ENCODE measurements around the gene KLF11.
A peak's percentile ranks its signal among the peaks of the same experiment; 100 is the strongest.

KLF11 gene

DNA sequence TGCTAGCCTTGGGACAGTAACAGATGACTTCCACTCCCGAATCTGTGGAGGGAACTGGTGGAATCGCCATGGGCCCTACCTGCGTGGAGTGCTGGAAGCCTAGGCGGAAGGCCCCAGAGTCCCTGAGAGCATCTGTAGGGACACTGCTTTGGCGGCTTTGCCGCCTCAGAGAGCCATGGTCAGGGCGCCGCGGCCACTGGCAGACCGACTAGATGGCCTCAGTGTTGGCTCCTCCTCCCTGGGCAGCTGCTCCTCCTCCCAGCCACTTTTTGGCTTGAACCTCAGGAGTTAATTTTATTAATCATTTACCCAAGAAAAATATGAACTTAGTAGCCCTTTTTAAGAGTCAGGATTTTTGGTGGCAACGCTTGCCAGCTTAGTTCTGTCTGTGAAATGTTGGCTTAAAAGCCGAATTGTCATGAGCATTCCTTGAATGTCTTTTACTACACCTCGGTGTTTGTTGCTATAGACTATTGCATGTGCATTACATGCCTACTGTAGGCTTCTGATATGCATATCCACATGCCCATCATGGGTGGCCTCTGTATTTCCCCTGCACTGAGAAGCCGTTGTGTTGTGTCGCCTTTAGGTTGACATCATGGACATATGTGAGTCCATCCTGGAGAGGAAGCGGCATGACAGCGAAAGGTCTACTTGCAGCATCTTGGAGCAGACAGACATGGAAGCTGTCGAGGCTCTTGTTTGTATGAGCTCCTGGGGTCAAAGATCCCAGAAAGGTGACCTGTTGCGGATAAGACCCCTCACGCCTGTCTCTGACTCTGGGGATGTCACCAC, 2.4 kb downstream of the KLF11 start:
- Histone ChIP-seq H3K4me3 (ENCODE audit: low read length) (no peak overlapping the region), H3K79me2 (ENCODE audit: control insufficient read depth, insufficient read depth, low read length) (no peaks in the 10 kb centered on the region), H2BK15ac (replicated peaks; ENCODE audit: low read depth) (no peak overlapping the region), H4K8ac (ENCODE audit: low read depth, low read length) (no peak overlapping the region), H2BK120ac (ENCODE audit: low read depth, low read length) (no peak overlapping the region), H2AK5ac (ENCODE audit: low read length) (no peak overlapping the region), H4K5ac (ENCODE audit: low read length) (no peak overlapping the region), H3K27me3 (ENCODE audit: insufficient read depth, low read length, poor library complexity) (no peaks in the 10 kb centered on the region), H3K56ac (ENCODE audit: low read length) (no peak overlapping the region), H3K18ac (ENCODE audit: low read length) (no peak overlapping the region), H3K4ac (ENCODE audit: low read depth, low read length) (no peak overlapping the region), H3K27ac (ENCODE audit: low read depth, low read length) (no peak overlapping the region), H3K4me1 (ENCODE audit: control insufficient read depth, low read depth, low read length) (no peaks in the 10 kb centered on the region), H3K23ac (ENCODE audit: low read length) (no peak overlapping the region), H3K9ac (ENCODE audit: low read length) (no peak overlapping the region), H3K4me2 (ENCODE audit: low read length) (no peak overlapping the region), H3K36me3 (ENCODE audit: control insufficient read depth, insufficient read depth, low read length) (peaks cover 1% of the 10 kb centered on the region), H2BK5ac (ENCODE audit: low read length) (no peak overlapping the region), H3K79me1 (ENCODE audit: low read length) (no peaks in the 10 kb centered on the region)
- no peak for DNase-seq
- WGBS (ENCODE audit: extremely low coverage, insufficient coverage, low lambda C conversion rate) = no CpG with 5 or more reads among the region's 20 CpGs

DNA sequence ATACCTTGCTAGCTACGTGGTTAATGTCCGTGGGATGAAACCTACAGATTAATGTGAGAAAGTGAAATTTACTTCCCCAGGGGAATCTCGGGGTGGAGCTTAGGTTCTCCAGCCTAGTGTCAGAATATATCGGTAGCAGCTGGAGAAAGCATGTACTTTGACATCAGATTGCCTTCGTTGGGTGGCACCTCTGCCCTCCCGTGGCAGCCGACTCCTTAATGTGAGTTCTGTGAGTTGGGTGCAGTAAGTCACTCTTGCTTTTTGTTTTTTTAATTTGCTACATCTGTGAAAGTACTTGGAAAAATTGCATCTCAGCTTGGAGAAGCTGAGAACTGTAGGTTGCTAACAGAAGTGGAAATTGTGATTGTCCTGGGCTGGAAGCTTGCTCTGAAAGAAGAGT, 3.6 kb downstream of the KLF11 start:
- Histone ChIP-seq H3K4me3 (ENCODE audit: low read length) (no peak overlapping the region), H3K18ac (ENCODE audit: low read length) (no peak overlapping the region), H3K4me2 (ENCODE audit: low read length) (no peak overlapping the region), H3K4ac (ENCODE audit: low read depth, low read length) (no peak overlapping the region), H2AK5ac (ENCODE audit: low read length) (no peak overlapping the region), H2BK15ac (replicated peaks; ENCODE audit: low read depth) (no peak overlapping the region), H3K23ac (ENCODE audit: low read length) (no peak overlapping the region), H4K5ac (ENCODE audit: low read length) (no peak overlapping the region), H3K27me3 (ENCODE audit: insufficient read depth, low read length, poor library complexity) (no peaks in the 10 kb centered on the region), H2BK5ac (ENCODE audit: low read length) (no peak overlapping the region), H3K79me1 (ENCODE audit: low read length) (no peaks in the 10 kb centered on the region), H4K8ac (ENCODE audit: low read depth, low read length) (no peak overlapping the region), H3K4me1 (ENCODE audit: control insufficient read depth, low read depth, low read length) (no peaks in the 10 kb centered on the region), H3K36me3 (ENCODE audit: control insufficient read depth, insufficient read depth, low read length) (peaks cover 1% of the 10 kb centered on the region), H3K27ac (ENCODE audit: low read depth, low read length) (no peak overlapping the region), H3K79me2 (ENCODE audit: control insufficient read depth, insufficient read depth, low read length) (no peaks in the 10 kb centered on the region), H3K56ac (ENCODE audit: low read length) (no peak overlapping the region), H3K9ac (ENCODE audit: low read length) (no peak overlapping the region), H2BK120ac (ENCODE audit: low read depth, low read length) (no peak overlapping the region)
- DNase-seq = no peak
- no CpG with 5 or more reads among the region's 7 CpGs for WGBS (ENCODE audit: extremely low coverage, insufficient coverage, low lambda C conversion rate)

DNA sequence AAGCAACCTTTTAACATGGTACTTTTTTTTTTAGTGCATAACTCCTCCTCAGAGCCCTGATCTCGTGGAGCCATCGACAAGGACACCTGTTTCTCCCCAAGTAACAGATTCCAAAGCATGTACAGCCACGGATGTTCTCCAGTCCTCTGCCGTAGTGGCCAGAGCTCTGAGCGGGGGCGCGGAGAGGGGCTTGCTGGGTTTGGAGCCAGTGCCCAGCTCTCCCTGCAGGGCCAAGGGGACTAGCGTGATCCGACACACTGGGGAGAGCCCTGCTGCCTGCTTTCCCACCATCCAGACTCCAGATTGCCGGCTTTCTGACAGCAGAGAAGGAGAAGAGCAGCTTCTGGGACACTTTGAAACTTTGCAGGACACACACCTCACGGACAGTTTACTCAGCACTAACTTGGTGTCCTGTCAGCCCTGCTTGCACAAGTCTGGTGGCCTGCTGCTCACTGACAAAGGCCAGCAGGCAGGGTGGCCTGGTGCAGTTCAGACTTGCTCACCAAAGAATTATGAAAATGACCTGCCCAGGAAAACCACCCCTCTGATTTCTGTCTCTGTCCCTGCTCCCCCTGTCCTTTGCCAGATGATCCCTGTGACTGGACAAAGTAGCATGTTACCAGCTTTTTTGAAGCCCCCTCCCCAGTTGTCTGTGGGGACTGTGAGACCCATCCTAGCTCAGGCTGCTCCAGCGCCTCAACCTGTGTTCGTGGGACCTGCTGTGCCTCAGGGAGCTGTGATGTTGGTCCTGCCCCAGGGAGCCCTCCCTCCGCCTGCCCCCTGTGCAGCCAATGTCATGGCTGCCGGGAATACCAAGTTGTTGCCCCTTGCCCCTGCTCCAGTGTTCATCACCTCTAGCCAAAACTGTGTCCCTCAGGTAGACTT, 4.5 kb downstream of the KLF11 start:
- Histone ChIP-seq H3K4ac (ENCODE audit: low read depth, low read length) (no peak overlapping the region), H3K79me1 (ENCODE audit: low read length) (no peaks in the 10 kb centered on the region)

DNA sequence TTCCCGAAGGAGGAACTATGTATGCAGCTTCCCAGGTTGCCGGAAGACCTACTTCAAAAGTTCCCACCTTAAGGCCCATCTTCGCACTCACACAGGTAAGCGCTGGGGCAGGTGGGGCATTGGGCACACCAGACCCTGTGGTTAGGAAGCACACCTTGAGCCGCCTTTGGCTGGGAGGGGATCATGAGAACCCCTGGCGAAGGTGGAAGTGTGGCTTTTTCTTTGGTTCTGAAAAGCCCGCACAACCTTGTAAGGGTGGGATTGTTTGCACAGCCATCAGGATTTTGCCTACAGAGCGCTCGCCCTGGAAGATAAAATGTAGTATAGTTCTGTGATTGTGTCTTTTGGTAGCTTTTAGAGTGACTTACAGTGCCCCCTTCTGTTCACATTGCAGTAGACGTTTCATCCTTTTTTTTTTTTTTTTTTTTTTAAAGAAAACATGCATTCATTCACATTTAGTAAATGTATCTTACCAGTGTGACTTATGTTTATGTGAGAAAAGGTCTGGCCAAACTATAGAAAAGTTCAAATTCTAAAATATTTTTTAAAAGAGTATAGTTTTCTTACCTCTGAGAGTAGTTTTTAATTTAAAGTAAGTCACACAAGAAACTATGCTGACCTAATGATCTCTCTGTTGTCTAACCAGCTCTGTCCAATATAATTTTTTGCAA, 5.3 kb downstream of the KLF11 start:
- H3K56ac ChIP-seq (ENCODE audit: low read length) = no peak overlapping the region
- H2BK120ac ChIP-seq (ENCODE audit: low read depth, low read length) = no peak overlapping the region
- H4K8ac ChIP-seq (ENCODE audit: low read depth, low read length) = no peak overlapping the region
- WGBS (ENCODE audit: extremely low coverage, insufficient coverage, low lambda C conversion rate) = no CpG with 5 or more reads among the region's 10 CpGs
- no peak overlapping the region for H3K18ac ChIP-seq (ENCODE audit: low read length)
- no peak overlapping the region for H2BK5ac ChIP-seq (ENCODE audit: low read length)
- H3K9ac ChIP-seq (ENCODE audit: low read length) = no peak overlapping the region
- H3K79me2 ChIP-seq (ENCODE audit: control insufficient read depth, insufficient read depth, low read length) = no peaks in the 10 kb centered on the region
- H2AK5ac ChIP-seq (ENCODE audit: low read length) = no peak overlapping the region
- H3K4me3 ChIP-seq (ENCODE audit: low read length) = no peak overlapping the region
- DNase-seq = peak; percentile 43
- H2BK15ac ChIP-seq (replicated peaks; ENCODE audit: low read depth) = no peak overlapping the region
- H3K36me3 ChIP-seq (ENCODE audit: control insufficient read depth, insufficient read depth, low read length) = peaks cover 1% of the 10 kb centered on the region
- H3K27ac ChIP-seq (ENCODE audit: low read depth, low read length) = no peak overlapping the region
- no peak overlapping the region for H3K23ac ChIP-seq (ENCODE audit: low read length)
- H3K4ac ChIP-seq (ENCODE audit: low read depth, low read length) = no peak overlapping the region
- no peaks in the 10 kb centered on the region for H3K27me3 ChIP-seq (ENCODE audit: insufficient read depth, low read length, poor library complexity)
- no peaks in the 10 kb centered on the region for H3K79me1 ChIP-seq (ENCODE audit: low read length)
- H3K4me2 ChIP-seq (ENCODE audit: low read length) = no peak overlapping the region
- no peak overlapping the region for H4K5ac ChIP-seq (ENCODE audit: low read length)
- no peaks in the 10 kb centered on the region for H3K4me1 ChIP-seq (ENCODE audit: control insufficient read depth, low read depth, low read length)

More for the DNA sequence above, 4.5 kb downstream of the KLF11 start:
- no peak overlapping the region for H3K27ac ChIP-seq (ENCODE audit: low read depth, low read length)
- H3K36me3 ChIP-seq (ENCODE audit: control insufficient read depth, insufficient read depth, low read length) = peaks cover 1% of the 10 kb centered on the region
- no peaks in the 10 kb centered on the region for H3K27me3 ChIP-seq (ENCODE audit: insufficient read depth, low read length, poor library complexity)
- no peak overlapping the region for H4K5ac ChIP-seq (ENCODE audit: low read length)
- H2AK5ac ChIP-seq (ENCODE audit: low read length) = no peak overlapping the region
- no peak overlapping the region for H2BK120ac ChIP-seq (ENCODE audit: low read depth, low read length)
- H2BK15ac ChIP-seq (replicated peaks; ENCODE audit: low read depth) = no peak overlapping the region
- no peak overlapping the region for H3K4me3 ChIP-seq (ENCODE audit: low read length)
- no peak overlapping the region for H3K18ac ChIP-seq (ENCODE audit: low read length)
- no CpG with 5 or more reads among the region's 15 CpGs for WGBS (ENCODE audit: extremely low coverage, insufficient coverage, low lambda C conversion rate)
- no peak overlapping the region for H4K8ac ChIP-seq (ENCODE audit: low read depth, low read length)
- no peak overlapping the region for H3K4me2 ChIP-seq (ENCODE audit: low read length)
- H3K4me1 ChIP-seq (ENCODE audit: control insufficient read depth, low read depth, low read length) = no peaks in the 10 kb centered on the region
- H2BK5ac ChIP-seq (ENCODE audit: low read length) = no peak overlapping the region
- H3K79me2 ChIP-seq (ENCODE audit: control insufficient read depth, insufficient read depth, low read length) = no peaks in the 10 kb centered on the region
- no peak for DNase-seq
- no peak overlapping the region for H3K23ac ChIP-seq (ENCODE audit: low read length)
- H3K56ac ChIP-seq (ENCODE audit: low read length) = no peak overlapping the region
- H3K9ac ChIP-seq (ENCODE audit: low read length) = no peak overlapping the region

DNA sequence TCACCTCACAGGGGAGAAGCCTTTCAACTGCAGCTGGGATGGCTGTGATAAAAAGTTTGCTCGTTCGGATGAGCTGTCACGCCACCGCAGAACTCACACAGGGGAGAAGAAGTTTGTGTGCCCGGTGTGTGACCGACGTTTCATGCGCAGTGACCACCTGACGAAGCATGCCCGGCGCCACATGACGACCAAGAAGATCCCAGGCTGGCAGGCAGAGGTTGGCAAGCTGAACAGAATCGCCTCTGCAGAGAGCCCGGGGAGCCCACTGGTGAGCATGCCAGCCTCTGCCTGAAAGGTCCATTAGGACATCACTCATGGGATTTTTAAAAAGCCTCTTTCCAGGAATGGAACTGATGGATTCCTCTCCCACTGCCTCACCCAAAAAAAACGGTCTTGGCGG, 8.9 kb downstream of the KLF11 start:
- H3K36me3 ChIP-seq (ENCODE audit: control insufficient read depth, insufficient read depth, low read length) = peaks cover 1% of the 10 kb centered on the region
- H3K4me1 ChIP-seq (ENCODE audit: control insufficient read depth, low read depth, low read length) = no peaks in the 10 kb centered on the region

More for the DNA sequence above, 8.9 kb downstream of the KLF11 start:
- H3K27me3 ChIP-seq (ENCODE audit: insufficient read depth, low read length, poor library complexity) = no peaks in the 10 kb centered on the region
- H3K18ac ChIP-seq (ENCODE audit: low read length) = no peak overlapping the region
- WGBS (ENCODE audit: extremely low coverage, insufficient coverage, low lambda C conversion rate) = no CpG with 5 or more reads among the region's 16 CpGs
- H3K4ac ChIP-seq (ENCODE audit: low read depth, low read length) = no peak overlapping the region
- H2BK120ac ChIP-seq (ENCODE audit: low read depth, low read length) = no peak overlapping the region
- H3K79me2 ChIP-seq (ENCODE audit: control insufficient read depth, insufficient read depth, low read length) = no peaks in the 10 kb centered on the region
- H3K56ac ChIP-seq (ENCODE audit: low read length) = no peak overlapping the region
- no peak overlapping the region for H3K27ac ChIP-seq (ENCODE audit: low read depth, low read length)
- no peak for DNase-seq
- H2BK15ac ChIP-seq (replicated peaks; ENCODE audit: low read depth) = no peak overlapping the region
- no peak overlapping the region for H4K8ac ChIP-seq (ENCODE audit: low read depth, low read length)
- no peak overlapping the region for H3K4me2 ChIP-seq (ENCODE audit: low read length)
- no peak overlapping the region for H2BK5ac ChIP-seq (ENCODE audit: low read length)
- H3K79me1 ChIP-seq (ENCODE audit: low read length) = no peaks in the 10 kb centered on the region
- H3K23ac ChIP-seq (ENCODE audit: low read length) = no peak overlapping the region
- no peak overlapping the region for H3K4me3 ChIP-seq (ENCODE audit: low read length)
- H4K5ac ChIP-seq (ENCODE audit: low read length) = no peak overlapping the region
- H3K9ac ChIP-seq (ENCODE audit: low read length) = no peak overlapping the region
- no peak overlapping the region for H2AK5ac ChIP-seq (ENCODE audit: low read length)
